Measurements from ENCODE around the gene FRAS1.
"Not testable (repeated sequence)": the region's sequence is repeated elsewhere in the genome, so short reads cannot be mapped to it uniquely, and the experiment has no call there.

Gene FRAS1

DNA sequence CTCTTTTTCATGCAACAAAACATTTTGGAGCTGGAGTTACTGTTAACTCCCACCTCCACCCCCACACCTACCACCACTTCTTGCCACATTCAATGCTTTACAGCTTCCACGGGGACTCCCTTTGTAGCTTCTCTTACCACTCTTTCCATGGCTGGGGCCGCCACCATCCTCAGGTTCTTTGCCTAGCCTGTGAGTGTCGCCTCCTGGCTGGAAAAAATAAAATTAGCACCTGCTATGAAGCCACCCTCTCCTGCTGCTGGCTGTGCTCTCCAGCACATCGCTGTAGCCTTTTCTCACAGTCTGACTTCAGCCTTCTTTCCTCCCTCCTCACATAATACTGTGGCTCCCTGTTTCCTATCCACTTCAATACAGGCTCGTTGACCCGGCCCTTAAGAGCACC, 114.4 kb downstream of the FRAS1 start:
- no peak for DNase-seq

DNA sequence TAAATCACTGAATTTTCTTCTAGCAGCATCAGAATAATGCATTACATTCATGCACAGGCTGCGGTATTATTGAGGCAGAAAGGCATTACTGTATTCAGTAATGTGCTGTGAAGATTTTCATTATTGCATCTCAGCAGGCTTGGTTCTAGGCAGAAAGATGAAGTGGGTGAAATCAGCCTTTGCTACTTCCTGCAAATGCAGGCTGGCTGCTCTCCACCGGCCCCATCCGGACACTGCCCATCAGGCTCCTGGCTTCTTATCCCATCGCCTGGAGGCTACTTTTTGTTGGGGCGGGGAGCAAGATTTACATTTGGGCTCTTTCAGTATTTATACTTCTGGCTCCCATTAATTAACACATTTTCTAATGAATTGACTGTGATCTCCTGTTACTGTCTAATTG, 117.8 kb downstream of the FRAS1 start:
- DNase-seq, result no peak

DNA sequence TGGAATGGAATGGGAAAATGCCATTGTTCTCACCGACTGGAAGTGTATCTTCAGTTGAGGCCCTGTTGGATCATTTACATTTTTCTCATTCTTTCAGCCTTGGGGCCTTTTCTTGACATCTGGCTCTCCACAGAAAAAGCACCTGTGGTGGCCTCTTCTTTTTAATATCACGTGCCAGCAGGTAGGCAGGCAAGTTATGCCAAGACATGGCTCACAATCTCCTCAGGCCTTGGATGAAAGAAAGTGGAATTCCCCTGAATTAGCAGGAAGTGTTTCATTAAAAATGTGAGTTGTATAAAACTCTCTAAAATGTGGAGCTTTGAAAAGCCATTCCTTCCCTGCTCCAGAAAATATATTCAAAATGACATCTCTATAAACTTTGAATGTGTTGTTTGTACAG, 122.1 kb downstream of the FRAS1 start:
- no peak for DNase-seq

DNA sequence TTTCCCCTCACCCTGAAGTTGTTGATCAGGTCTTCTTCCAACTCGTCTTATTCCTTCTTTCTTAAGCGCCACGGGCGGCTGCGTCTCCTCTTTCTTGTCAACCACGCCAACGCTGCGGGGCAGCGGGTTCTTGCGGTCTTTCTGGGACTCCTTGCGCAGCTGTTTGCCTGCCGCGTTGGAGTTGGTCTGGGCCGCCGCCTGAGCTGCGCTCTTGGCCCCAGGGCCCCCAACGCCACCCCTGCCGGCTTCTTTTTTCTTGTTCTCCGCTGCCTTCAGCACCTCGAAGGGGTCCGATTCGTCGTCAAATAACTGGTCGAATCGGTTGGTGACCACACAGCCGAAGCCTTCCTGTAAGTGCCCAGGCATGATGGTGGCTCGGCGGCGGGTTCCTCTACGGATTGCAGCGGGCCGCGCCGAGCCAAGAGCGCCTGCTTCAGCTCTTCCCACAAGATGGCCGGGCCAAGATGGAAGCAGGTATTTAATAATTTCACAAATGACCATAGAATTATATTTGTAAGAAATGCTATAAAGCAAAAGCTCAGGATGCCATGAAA, 124.6 kb downstream of the FRAS1 start:
- not testable (repeated sequence) for DNase-seq

DNA sequence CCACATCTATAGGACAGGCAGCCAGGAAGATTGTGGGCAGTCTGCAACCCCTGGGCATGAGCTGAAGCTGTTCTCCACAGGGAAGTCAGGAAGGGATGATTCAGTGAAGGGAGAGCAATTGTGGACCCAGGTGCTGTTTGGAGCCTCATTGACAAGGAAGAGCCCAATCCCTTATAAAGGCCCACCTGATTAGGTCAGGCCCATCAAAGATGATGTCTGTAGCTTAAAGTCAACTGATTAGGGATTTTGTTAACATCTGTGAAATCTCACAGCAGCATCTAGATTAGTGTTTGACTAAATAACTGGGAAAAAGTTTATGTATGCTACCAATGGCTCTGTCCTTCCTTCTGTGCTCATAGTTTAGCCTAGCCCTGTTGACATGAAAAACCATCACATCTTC, 127.5 kb downstream of the FRAS1 start:
- DNase-seq, result no peak

DNA sequence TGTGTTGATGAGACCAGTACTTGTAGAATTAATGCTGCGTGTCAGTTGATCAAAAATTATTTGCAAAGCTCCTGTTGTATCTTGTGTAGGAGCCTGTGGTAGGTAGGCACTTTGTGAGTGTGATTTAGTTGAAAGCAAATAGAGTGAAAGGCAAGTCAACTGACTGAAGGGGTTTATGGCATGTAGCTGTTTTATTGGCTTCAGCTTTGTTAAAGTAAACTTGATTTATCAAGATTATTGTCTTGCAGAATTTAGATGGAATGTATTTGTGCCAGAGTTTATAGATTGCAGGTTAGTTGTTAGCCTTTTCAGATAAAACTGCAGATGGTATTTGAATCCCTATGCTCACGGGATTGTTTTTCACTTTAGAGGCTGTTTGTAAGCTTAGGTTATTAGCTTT, 128.0 kb downstream of the FRAS1 start:
- DNase-seq, result no peak

DNA sequence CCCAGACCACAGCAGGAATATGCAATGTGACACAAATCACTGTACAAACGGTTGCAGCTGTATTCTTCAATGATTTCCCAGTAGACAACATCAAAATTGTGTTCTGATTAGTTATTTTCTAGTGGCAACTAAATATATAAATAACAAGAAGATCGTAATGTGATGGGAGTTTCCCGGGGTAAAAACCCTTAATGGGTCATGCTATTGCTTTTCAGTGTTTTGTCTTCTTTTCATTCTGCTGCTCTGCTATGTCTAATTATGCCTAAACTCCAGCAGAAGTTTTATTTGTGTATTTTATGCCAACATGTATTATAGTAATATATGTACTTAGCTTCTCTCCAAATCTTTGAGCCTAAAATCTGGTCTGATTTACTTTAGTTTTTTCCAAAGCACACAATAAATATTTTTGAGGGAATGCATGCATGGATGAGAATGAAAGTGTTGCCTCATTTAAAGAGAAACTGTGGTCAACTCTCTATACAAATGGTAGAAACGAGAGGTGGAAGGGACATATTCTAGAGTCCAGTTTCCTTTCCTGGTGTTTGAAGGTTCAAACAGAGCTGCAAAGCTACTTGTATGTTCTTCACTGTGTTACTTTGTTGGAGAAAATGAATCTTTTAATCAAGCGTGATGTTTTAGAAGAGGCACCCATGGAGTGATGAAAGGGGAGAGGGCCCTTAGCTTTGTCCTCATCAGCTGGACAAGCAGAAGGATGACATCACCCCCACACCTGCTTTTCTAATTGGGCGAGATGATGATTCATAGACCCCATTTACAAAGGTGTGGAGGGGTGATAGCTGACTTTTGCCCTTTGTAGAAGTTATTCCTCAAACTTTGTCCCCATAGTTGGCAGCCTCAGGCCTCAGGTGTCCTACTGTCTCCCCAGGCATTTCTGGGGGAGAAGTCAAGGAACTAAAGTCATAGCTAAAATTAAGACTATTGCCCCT, 129.7 kb downstream of the FRAS1 start:
- DNase-seq, result no peak

DNA sequence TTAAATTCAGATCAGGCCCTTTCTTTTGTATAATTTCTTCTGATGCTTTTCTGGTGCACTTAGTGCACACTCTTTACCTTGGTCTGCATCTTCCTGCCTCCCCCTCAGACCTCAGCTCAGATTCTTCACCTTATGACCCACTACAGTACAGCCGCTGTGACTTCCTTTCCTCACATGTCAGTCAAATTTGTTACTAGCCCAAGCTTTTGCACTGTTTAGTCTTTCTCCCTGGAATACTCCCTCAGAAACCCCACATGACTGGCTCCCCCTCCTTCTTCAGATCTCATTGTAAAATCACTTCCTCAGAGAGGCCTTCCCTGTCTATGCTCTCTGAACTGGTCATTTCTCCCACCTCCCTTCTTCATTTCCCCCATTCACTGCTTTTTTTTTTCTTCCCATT, 132.9 kb downstream of the FRAS1 start:
- DNase-seq, result no peak

DNA sequence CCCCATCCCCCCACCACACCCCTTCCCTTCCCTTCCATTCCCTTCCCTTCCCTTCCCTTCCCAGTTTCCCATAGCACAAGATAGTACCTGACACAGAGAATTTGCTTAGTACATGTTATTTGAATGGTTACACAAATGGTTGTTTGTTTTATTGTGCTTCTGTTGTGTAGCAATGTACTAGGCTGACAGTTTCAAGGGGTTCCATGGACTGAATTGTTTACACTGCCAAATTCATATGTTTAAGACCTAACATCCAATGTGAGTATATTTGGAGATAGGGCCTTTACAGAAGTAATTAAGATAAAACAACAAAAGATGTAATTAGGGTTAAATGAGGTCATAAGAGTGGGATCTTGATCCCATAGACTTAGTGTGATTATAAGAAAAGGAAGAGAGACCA, 133.5 kb downstream of the FRAS1 start:
- DNase-seq, result no peak

DNA sequence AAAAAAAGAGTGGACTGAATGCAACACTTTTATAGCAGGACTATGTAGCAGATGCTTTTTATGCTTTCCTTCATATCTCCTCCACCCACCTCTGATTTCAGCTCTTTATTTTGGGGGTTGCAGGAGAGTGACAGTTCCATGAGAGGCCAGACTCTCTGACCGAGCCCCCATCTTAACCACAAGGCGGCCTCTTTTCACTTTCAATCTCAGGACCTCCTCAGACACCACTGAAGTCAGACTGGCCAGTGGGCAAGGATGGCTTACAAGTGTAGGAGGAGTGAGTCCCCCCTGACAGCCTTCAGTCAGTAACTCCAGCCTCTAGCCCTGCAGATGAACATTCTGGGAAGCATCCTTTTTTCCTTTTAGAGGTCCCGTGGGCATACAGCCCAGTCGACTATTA, 140.8 kb downstream of the FRAS1 start:
- DNase-seq, result no peak

DNA sequence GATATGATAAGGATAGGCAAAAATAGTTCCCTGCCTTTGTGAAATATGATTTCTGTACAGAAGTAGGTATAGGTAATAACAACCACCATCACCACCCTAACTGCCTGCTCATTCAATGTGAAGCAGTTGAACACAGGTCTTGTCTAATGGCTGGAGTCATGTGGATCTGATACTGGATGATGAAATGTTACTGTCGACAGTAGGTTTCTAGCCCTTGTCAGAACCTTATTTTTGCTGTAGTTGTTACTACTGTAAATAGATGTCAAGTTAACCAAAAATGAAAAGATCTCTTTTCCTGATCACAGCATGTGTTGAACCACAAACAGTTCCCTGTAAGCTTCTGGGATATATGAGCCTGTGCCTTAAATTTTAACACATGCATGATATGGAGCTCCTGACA, 142.9 kb downstream of the FRAS1 start:
- DNase-seq, result no peak

DNA sequence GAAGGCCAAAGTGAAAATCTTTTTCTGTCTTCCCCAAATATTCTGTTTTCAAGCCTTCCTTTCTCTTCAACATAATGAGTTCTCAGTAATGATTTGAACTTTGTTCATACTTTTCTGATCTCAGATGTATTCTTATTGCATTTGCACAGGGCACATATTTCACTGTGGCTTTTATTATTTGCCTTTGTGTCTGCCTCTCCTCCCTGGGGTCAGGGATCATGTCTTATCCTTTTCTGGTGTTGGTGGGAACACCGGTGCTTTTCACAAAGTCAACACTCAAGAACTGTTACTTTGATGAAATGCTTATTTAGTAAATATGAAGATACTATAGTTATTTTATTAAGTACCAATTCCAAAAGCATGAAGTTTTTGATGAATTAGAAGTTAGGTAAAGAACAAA, 143.8 kb downstream of the FRAS1 start:
- no peak for DNase-seq

DNA sequence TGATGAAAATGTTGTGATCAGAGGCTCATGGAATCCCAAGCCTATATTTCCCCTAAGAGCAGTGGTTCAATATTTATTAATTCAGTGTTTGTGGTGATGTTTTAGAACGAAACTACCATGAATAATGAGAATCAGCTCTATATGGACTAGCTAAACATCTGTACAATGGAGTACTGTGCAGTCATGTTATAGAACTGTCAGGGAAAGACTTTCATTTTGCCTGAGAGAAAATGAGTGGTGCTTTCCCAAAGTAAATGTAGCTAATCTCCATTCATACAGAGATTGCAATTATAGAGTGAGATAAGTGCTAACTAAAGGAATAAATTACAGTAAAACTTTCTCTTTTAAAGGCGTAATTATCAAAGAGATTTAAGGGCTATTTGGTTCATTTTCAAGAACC, 147.1 kb downstream of the FRAS1 start:
- no peak for DNase-seq

DNA sequence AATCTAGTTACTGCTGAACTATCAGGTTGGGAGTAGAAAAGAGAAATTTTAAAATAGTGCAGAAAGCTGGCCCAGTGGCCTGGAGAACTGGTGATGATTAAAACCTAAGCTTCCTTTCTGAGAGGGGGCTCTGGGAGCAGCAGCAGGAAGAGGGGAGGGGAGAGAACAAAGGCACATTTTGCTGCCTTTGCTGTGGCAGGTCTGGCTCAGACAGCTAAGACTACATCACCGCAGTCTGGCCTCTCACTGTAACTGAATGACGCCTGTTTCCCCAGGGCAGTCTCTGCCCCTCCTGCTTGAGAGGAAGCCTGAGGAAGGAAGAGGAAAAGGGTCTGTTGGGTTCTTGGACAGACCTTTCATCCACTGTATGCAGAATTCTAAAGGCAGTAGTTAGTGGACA, 148.5 kb downstream of the FRAS1 start:
- no peak for DNase-seq

DNA sequence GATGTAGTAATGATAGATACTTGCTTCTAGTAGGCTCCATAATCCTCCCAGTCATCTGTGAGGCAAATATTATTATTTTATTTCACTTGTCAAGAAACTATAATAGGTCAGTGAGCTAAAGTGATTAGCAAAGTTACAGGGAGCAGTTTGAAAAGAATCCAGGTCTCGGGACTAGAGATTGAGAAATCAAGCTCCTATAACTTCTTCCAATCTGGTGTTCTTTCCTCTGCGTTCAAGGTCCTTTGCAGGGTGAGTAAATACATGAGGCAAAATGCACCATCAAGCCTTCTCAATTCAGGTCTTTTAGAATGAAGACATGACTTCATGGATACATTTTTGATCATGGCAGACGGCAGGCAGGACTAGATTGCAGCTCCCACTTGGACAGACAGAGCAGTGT, 150.4 kb downstream of the FRAS1 start:
- no peak for DNase-seq

DNA sequence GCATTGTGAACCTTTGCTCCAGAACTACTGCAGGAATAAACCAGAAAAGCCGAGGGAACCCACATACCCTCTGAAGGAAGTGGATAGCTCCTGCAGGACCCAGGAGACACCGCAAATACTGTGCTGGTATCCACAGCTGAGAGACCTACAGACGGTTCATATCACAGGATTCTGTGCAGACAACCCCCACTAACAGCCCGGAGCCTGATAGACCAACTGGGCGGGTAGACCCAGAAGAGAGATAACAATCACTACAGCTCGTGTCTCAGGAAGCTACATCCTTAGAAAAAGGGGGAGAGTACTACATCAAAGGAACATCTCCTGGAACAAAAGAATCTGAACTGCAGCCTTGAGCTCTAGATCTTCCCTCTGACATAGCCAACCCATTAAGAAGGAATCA, 150.8 kb downstream of the FRAS1 start:
- no peak for DNase-seq

DNA sequence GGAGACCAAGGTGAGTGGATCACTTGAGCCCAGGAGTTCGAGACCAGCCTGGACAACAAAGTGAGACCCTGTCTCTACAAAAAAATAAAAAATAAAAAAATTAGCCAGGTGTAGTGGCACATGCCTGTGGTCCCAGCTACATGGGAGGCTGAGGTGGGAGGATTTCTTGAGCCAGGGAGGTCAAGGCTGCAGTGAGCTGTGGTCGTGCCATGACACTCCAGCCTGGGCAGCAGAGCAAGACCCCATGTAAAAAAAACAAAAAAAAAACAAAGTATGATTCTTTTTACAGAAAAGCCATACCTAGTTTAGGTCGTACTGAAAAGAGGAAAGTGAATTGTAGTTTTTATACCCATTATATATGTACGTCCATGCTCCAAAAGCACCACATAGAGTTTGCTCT, 151.8 kb downstream of the FRAS1 start:
- DNase-seq, result not testable (repeated sequence)

DNA sequence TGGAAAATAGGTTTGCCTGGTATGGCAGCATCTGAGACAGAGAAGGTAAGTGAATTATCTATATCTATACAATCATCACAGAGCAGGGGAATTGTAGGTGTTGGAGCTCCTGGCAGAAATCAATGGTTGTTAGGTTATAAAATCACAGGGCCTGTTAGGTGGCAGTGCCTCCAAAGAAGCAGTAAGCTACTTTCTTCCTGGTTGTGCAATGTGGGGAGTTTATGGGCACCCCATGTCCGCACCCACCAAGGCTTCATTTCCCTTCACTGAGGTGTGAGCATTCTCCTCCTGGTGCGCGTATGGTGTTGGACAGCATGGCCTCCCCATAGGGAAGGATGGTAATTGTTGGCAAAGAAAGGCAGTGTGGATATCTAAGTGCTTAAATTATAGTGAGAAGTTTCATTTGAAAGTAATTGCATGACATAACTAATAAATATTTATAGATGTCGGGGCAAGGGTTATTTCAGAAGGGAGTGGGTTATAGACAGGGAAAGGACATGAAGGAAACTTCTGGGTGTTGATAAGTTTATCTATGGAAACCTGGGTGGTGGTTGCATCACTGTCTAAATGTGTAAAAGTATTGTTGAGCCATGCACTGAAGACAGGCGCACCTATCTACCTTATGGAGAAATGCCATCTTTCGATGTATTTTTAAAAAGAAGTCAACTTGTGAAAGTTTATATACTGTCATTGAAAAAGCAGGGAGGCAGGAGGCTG, 153.7 kb downstream of the FRAS1 start:
- DNase-seq, result no peak

DNA sequence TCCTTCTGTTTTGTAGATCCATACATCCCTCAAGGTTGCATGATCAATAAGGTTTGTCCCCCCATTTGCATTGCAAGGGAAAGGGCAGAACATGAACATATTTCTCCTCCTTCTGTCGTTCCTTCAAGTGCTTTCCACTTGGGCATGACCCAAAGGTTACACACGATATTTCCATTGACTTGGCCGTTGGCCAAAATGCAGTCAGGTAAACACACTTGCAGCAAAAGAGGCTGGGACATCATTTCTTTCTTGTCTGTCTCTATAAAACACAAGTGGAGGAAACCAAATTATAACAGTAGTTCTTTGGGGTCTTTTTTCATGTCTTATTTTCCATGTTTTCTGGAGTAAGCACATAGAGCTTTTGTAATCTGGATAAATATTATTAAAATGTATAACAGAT, 156.1 kb downstream of the FRAS1 start:
- DNase-seq, result no peak

DNA sequence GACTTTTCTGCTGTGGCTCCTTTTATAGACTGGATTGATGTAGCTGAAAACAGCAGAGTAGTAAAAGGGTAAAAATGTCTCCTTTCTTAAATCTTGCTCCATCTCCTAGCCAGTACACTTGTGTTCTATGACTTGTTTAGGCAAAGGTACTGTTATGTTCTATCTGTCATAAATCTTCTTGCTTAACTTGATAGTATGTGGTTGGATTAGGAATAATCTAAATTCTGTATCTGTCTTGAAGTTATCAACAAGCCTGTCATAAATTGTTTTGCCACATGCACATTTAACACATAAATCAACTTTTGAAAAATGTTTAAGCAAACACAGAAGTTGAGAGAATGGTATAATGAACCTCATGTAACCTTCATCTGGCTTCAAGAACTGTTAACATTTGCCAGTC, 157.0 kb downstream of the FRAS1 start:
- no peak for DNase-seq

DNA sequence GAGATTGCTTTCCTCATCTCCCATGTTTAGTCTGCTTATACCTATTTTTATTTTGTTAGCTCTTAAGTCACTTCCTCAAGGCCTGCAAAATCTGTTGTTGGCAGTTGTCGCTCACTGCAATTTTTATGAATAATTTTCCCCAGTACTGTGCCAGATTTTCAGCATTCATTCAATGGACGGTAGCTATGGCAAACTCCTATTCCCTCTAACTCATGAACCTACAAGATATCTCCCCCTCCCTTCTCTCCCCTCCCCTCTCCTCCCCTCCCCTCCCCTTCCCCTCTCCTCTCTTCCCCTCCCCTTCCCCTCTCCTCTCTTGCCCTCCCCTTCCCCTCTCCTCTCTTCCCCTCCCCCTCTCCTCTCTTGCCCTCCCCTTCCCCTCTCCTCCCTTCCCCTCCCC, 160.4 kb downstream of the FRAS1 start:
- no peak for DNase-seq

DNA sequence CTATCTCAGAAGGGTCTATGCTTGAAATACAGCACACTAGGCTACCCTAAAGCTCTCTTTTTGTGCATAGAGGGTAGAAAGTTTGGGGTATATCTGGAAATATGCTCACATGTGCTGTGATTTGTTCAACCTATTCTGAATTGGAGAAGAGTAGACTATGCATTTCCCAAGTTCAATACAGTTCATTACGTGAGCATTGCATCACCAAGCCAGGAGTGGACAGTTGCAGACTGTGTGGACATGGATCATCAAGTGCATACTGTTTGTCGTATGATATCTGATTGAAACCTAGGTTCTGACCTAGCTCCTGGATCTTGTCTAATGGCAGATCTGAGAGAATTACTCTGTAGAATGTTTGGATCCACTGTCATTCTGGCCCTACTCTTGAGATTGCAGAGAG, 161.1 kb downstream of the FRAS1 start:
- DNase-seq, result no peak

DNA sequence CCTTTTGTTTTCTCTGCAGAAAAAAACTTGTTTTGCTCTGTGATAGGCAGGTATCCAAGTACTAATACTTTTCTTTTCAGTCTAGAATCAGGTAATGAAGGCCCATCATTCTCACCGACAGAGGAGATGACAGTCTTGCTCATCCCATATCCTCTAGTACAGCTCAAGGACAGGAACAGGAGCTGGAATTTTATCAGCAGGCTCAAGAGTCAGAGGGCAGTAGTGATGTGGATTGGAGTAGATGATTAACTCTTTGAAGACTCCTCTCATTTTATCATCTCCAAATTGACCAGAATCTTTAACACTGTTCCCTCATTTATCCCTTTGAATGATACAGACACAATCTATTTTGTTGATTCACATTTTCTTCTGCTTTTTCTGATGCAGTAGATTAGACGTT, 162.7 kb downstream of the FRAS1 start:
- DNase-seq, result no peak

DNA sequence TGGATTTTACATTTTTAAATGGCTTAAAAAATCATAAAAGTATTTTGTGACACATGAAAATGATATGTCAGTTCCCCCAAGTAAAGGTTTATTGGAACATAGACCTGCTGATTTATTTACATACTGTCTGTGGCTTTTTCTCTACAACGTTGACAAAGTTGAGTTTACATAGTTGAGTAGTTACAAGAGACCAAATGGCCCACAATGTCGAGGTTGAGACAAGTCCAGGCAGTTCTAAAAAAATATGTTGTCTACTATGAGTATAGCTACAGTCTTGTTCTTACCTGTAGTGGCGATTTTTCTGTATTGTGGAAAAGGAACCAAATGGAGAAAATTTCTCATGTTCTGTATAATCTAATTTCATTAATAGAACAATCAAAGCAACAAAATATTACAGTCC, 163.2 kb downstream of the FRAS1 start:
- no peak for DNase-seq

Measured in activated CD4-positive, alpha-beta T cell treated with anti-CD3 and anti-CD28 coated beads, Interleukin-2, amount 50 U/mL, for 16 hours (primary cell).